Measurements from ENCODE around the gene PHYH.

DNA sequence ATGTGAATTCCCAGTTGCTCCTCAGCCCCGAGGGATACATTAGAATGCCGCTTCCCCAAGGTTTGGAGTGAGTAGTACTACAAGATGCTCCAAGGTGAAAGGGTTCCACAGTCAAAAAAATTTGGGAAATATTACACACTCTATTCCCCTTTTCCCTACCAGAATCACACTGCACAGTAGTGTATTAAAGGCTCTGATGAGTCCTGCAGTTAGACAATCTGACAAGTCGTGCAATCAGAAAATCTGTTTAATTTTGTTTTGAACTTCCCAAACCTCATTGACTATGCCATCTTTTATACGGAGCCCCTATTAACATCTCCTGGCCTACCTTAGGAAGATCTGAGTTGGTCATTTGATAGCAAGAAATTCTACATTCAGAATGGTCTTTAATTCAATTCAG, 52.1 kb downstream of the PHYH start:
- TF ChIP-seq, protein P1, sequence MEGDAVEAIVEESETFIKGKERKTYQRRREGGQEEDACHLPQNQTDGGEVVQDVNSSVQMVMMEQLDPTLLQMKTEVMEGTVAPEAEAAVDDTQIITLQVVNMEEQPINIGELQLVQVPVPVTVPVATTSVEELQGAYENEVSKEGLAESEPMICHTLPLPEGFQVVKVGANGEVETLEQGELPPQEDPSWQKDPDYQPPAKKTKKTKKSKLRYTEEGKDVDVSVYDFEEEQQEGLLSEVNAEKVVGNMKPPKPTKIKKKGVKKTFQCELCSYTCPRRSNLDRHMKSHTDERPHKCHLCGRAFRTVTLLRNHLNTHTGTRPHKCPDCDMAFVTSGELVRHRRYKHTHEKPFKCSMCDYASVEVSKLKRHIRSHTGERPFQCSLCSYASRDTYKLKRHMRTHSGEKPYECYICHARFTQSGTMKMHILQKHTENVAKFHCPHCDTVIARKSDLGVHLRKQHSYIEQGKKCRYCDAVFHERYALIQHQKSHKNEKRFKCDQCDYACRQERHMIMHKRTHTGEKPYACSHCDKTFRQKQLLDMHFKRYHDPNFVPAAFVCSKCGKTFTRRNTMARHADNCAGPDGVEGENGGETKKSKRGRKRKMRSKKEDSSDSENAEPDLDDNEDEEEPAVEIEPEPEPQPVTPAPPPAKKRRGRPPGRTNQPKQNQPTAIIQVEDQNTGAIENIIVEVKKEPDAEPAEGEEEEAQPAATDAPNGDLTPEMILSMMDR (IDR thresholded peaks at IDR 0.05; ENCODE audit: poor library complexity): no peak
- TF ChIP-seq EZH2phosphoT487 (IDR thresholded peaks at IDR 0.05; ENCODE audit: low read depth, severe bottlenecking, unreplicated experiment): no peak
- no peak for TF ChIP-seq EZH2 (IDR thresholded peaks at IDR 0.05; ENCODE audit: borderline replicate concordance)

Measured in hepatocyte (in vitro differentiated cells).